HG02943 (cell line): ENCODE measurements around the gene B3GNT3.

Experiments
- ATAC-seq: cut with Tn5 transposase; IDR thresholded peaks from one replicate; pipeline ENCODE4 v1.9.1; 2021; ENCODE audit warnings: mild to moderate bottlenecking, low read depth, moderate library complexity; ENCODE audit not compliant: unreplicated experiment

B3GNT3 gene

DNA sequence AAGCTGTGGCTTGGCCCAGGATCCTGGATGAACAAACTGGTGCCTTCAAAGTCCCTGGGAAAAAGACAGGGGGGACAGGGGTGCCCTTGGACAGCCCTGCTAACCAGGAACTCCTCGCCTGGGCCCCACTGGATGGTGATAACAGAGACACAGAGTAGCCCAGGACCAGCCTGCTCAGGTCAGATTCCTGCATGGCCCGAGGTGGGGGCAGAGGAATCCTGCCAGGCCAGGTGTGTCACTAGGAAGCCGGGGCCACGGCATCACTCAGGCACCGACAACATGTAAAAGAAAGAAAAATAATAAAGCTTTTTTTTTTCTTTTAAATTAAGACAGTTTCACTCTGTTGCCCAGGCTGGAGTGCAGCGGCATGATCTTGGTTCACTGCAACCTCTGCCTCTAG lies 59.1 kb downstream of the B3GNT3 start:
- no peak for ATAC-seq

DNA sequence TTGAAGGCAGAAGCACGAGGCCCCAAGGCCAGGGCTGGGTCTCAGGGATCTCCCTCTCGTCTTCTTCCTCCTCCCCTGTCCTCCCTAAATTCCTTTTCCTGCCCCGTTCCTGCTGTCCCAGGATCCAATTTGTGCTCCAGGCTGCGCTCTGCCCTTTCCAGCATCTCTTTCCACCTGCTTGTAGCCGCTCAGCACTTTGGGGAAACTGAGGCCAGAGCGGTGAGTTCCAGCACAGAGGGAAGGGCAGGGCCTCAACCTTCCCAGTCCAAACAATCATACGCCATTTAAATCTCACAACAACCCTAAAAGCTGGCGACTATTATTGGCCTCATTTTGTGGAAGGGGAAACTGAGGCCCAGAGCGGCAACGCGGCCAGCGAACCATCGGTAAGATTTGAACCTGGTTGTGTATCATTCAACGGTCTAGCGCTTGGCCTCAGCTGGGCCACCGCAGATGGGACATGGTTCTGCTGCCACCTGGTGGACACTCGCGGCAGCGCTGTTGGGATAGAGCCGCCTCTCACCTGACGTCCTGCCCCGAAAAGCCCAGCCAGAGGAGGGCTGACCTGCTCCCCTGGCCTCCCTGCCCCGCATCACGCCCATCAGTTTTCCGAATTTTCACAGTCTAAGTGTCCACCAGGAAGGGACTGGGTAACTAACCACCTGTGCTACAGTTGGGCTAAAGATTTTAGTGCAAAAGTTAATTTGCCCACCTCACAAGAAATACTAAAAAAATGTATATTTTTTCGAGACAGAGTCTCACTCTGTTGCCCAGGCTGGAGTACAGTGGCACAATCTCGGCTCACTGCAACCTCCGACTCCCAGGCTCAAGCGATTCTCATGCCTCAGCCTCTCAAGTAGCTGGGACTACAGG lies 60.6 kb downstream of the B3GNT3 start:
- no peak for ATAC-seq

DNA sequence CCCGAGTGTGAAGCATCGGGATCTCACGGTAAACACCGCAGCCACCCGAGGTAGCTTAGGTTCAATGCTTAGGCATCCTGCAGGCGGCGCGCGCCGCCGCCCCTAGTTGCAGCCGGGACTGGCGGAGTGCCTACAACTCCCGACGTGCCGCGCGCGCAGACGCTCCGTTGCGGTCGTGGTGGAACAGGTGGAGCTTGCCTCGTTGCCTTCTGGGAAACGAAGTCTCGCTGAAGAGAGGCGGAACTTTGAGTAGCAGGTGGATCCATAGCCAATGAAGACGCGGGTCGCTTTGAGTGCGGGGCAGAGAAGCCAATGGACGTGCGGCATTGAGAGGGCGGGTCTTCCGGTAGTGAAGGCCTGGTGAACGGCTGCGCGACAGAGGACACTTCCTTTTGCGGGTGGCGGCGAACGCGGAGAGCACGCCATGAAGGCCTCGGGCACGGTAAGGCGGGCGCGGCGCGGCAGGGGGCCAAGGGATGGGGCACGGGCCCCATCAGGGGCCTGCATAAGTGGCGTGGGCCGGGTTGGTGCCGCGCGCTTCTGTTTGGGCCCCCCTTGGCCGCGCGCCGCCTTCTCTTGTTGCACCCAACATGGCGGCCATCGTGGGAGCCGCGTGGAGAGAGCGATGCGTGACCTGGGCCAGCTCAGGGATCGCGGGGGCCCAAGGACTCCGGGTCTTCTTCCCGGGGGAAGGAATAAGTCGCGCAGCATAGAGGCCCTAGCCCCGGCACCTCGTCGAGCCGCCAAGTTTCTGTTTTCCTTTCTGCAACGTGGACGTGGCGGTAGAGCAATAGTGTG lies 64.8 kb downstream of the B3GNT3 start, which contains the start of gene RPL18A:
RPL18A (plus strand) TSS at position 378 of the 798 bp plus-strand sequence; CDS start at position 425, 47 bp downstream.
- peak; percentile 86 for ATAC-seq

DNA sequence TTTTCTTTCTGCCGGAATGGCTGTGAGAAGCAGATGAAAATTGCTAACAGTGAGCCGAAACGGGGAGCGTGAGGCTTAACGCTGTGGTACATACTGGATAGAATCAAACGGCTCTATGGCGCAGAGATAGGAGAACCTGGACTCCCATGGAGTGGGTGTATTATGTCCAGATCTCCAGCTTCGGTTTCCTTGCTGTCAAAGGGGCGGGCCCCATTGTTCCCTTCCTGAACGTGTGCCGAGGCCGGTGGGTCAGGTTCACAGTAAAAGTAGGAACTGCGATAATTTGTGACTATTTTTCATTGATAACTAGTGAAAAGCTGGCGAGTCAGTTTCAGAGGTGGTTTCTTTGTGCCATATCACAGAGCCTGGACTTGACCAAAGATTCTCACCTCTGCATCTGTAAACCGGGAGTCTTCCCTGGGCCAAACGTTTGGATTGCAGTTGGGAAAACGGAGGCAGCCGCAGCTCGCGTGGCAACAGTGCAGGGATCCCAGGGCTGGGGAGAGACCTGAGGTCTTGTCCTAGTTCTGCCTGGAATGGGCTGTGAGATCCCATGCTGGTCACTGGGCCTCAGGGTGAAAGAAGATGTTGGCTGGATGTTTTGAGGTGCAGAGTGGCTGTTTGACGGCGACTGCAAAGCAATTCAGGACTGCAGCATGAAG lies 65.5 kb downstream of the B3GNT3 start:
- no peak for ATAC-seq

DNA sequence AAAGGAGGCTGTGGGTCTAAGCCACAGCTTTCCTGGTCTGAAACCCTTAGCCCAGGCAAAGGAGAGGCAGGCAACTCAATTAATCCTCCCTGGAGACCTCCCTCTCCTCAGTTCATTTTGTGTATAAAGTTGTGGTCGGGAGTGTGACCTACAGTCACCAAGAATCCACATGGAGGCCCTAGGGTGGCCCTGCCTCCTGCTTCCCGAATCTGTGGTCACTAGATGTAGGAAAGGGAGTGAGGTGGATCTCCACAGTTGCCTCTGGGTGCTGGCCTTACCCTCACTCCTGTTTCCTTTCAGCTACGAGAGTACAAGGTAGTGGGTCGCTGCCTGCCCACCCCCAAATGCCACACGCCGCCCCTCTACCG lies 66.0 kb downstream of the B3GNT3 start:
- no peak for ATAC-seq

DNA sequence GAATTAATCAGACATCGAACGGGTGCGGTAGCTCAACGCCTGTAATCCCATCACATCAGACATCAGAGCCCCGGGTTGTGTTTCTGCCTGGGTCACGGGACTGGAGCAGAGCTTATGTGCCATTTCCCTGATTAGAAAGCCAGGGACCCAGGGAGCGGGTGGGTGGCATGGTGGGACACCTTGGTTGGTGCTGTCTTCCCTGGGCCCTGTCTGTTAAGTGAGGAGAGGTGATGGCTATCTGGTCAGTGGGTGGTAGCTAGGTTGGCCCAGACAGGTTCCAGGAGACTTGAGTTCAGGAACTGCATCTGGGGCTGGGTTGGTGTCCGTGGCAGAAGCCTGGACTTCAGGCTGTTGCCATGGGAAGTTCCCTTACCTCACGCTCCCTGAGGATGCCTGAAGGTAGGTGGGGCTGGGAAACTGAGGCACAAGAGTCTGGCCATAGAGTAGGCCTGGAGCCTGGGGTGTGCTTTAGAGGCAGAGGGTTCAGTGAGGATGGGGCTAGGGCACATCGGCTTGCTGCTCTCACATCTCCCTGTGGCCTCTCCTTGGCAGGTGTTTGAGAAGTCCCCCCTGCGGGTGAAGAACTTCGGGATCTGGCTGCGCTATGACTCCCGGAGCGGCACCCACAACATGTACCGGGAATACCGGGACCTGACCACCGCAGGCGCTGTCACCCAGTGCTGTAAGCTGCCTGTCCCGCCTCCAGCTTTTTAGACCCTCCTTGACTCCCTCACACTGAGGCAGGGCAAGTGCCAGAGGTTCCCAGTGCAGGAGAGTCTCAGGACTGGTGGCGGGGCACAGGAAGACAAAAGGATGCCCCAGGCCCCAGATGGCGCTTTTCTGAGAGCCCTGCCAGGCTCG lies 66.8 kb downstream of the B3GNT3 start:
- no peak for ATAC-seq

DNA sequence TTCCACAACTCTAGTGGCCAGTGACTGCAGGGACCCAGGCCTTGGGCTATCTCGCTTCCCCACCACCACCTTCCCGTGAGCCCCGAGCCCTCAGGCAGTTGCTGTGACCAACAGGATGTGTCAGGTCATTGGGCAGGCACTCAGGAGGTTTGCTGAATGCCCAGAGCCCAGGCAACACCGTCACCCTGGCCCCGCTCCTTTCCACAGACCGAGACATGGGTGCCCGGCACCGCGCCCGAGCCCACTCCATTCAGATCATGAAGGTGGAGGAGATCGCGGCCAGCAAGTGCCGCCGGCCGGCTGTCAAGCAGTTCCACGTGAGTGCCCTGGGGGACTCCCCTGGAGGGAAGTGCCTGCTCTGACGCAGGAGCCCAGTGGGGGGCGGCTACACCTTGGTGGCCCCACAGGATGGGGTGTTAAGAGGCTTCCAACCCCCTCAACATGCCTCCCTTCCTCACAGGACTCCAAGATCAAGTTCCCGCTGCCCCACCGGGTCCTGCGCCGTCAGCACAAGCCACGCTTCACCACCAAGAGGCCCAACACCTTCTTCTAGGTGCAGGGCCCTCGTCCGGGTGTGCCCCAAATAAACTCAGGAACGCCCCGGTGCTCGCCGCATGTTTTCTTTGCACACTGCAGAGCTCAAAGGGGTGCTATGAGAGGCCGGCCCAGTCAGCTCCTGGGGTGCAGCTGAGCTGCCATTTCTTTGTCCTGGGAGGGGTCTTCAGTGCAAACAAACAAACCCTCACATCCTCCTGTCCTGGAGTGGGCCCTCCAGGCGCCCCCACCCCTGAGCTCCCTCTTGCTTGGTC lies 68.0 kb downstream of the B3GNT3 start:
- ATAC-seq: no peak
